A549 treated with CpdA at 1 μM for 4 hours (cell line): Measurements from ENCODE around the gene PDE4B. TPM values are rescaled to one million over a fixed set of nuclear protein-coding genes. Genes with fewer than 3 reads are reported as not detected.

Experiments used
- total RNA-seq: library from RNA; stranded (reverse); fragments of 200-300 nt; extraction: Qiagen RNA extraction; gene quantifications from 5 replicates; pipeline ENCODE4 v1.2.3, GENCODE V29; 2022; ENCODE audit warnings: low read depth

PDE4B gene
- total RNA-seq, result 16.7 to 24.2 TPM (median 18.2 TPM) in 5 replicates

GRCh38 chr1:65792669-65793358 lies at the start of gene PDE4B:
Gene PDE4B (plus strand): TSS chr1:65792895.

